ENCODE measurements around the gene TMEM253. TPM values are rescaled to one million over a fixed set of nuclear protein-coding genes. Genes with fewer than 3 reads are reported as not detected.

Gene TMEM253
- total and polyA plus RNA-seq, 5 donors from 2014 or later, result not detected

GRCh38 chr14:21104448-21105060 lies 3.7 kb downstream of the TMEM253 start:
- Histone ChIP-seq H3K27ac (ENCODE audit: insufficient read depth, low read length, poor library complexity, severe bottlenecking) (peak overlapping the region; percentile 97), H3K4me3 (ENCODE audit: low read depth, low read length) (peak overlapping the region; percentile 92), H3K4me1 (ENCODE audit: control insufficient read depth, insufficient read depth, low read length, poor library complexity, severe bottlenecking) (peaks cover 19% of the 10 kb centered on the region), H3K27me3 (ENCODE audit: control insufficient read depth, insufficient read depth, low read length) (peaks cover 1% of the 10 kb centered on the region), H3K9me3 (ENCODE audit: control insufficient read depth in 2 of 2, low read length in 2 of 2) (no peaks in the 10 kb centered on the region), H3K36me3 (ENCODE audit: control insufficient read depth, insufficient read depth, low read length) (no peaks in the 10 kb centered on the region)
- ATAC-seq (ENCODE audit: low read depth in 2 of 2) (peak; percentile 42 to 43), DNase-seq (peak; percentile 40 to 77 (median 63))
- Mint-ChIP-seq H3K27me3 (peaks cover 18% of the 10 kb centered on the region), H3K4me3 (peak overlapping the region; percentile 82 to 94 (median 88)), H3K27ac (peak overlapping the region; percentile 68 to 94 (median 91)), H3K4me1 (peaks cover 13 to 29% (median 18%) of the 10 kb centered on the region in 4 donors), H3K9me3 (peaks cover 0 to 2% (median 0%) of the 10 kb centered on the region in 7 donors), H3K36me3 (no peaks in the 10 kb centered on the region)

GRCh38 chr14:21105095-21105494 lies 4.2 kb downstream of the TMEM253 start:
- H3K27me3 ChIP-seq (ENCODE audit: control insufficient read depth, insufficient read depth, low read length), result peaks cover 1% of the 10 kb centered on the region
- no peaks in the 10 kb centered on the region for H3K9me3 ChIP-seq (ENCODE audit: control insufficient read depth in 2 of 2, low read length in 2 of 2)
- no peak overlapping the region for H3K4me3 ChIP-seq (ENCODE audit: low read depth, low read length)
- Mint-ChIP-seq H3K27me3 (peaks cover 13% of the 10 kb centered on the region), H3K4me1 (peaks cover 13 to 33% (median 17%) of the 10 kb centered on the region in 4 donors), H3K4me3 (peak overlapping the region in 3 of 4 donors; percentile 71 to 83 (median 82)), H3K36me3 (no peaks in the 10 kb centered on the region), H3K27ac (peak overlapping the region in 2 of 3 donors; percentile 68 to 91), H3K9me3 (peaks cover 0 to 2% (median 0%) of the 10 kb centered on the region in 7 donors)
- no peak for ATAC-seq (ENCODE audit: low read depth in 2 of 2)
- H3K4me1 ChIP-seq (ENCODE audit: control insufficient read depth, insufficient read depth, low read length, poor library complexity, severe bottlenecking), result peaks cover 19% of the 10 kb centered on the region
- no peak for DNase-seq
- H3K27ac ChIP-seq (ENCODE audit: insufficient read depth, low read length, poor library complexity, severe bottlenecking), result peak overlapping the region; percentile 97
- H3K36me3 ChIP-seq (ENCODE audit: control insufficient read depth, insufficient read depth, low read length), result no peaks in the 10 kb centered on the region

- no peak for DNase-seq
- no peak overlapping the region for H3K27ac ChIP-seq (ENCODE audit: insufficient read depth, low read length, poor library complexity, severe bottlenecking)
- no peaks in the 10 kb centered on the region for H3K9me3 ChIP-seq (ENCODE audit: control insufficient read depth in 2 of 2, low read length in 2 of 2)
- no peak for ATAC-seq (ENCODE audit: low read depth in 2 of 2)
- H3K9me3 Mint-ChIP-seq, result no peaks in the 10 kb centered on the region
- H3K4me1 ChIP-seq (ENCODE audit: control insufficient read depth, insufficient read depth, low read length, poor library complexity, severe bottlenecking), result peaks cover 19% of the 10 kb centered on the region
- no peaks in the 10 kb centered on the region for H3K36me3 ChIP-seq (ENCODE audit: control insufficient read depth, insufficient read depth, low read length)
- H3K36me3 Mint-ChIP-seq, result no peaks in the 10 kb centered on the region
- no peak overlapping the region for H3K4me3 ChIP-seq (ENCODE audit: low read depth, low read length)
- no peak overlapping the region for H3K4me3 Mint-ChIP-seq
- H3K4me1 Mint-ChIP-seq, result peaks cover 13 to 34% (median 17%) of the 10 kb centered on the region in 4 donors
- peaks cover 1% of the 10 kb centered on the region for H3K27me3 ChIP-seq (ENCODE audit: control insufficient read depth, insufficient read depth, low read length)
- H3K27ac Mint-ChIP-seq, result no peak overlapping the region
- H3K27me3 Mint-ChIP-seq, result peaks cover 13% of the 10 kb centered on the region
Measured at GRCh38 chr14:21106176-21106497, 5.3 kb downstream of the TMEM253 start.

- H3K4me1 ChIP-seq (ENCODE audit: control insufficient read depth, insufficient read depth, low read length, poor library complexity, severe bottlenecking), result peaks cover 19% of the 10 kb centered on the region
- Mint-ChIP-seq H3K27ac (peak overlapping the region in 2 of 3 donors; percentile 49), H3K27me3 (peaks cover 13% of the 10 kb centered on the region), H3K36me3 (no peaks in the 10 kb centered on the region), H3K4me1 (peaks cover 13 to 34% (median 17%) of the 10 kb centered on the region in 4 donors), H3K4me3 (peak overlapping the region in 3 of 4 donors; percentile 27 to 88 (median 39)), H3K9me3 (no peaks in the 10 kb centered on the region)
- ATAC-seq (ENCODE audit: low read depth in 2 of 2), result no peak
- no peaks in the 10 kb centered on the region for H3K27me3 ChIP-seq (ENCODE audit: control insufficient read depth, insufficient read depth, low read length)
- peak; percentile 63 to 83 (median 74) for DNase-seq
- H3K9me3 ChIP-seq (ENCODE audit: control insufficient read depth in 2 of 2, low read length in 2 of 2), result no peaks in the 10 kb centered on the region
- H3K36me3 ChIP-seq (ENCODE audit: control insufficient read depth, insufficient read depth, low read length), result no peaks in the 10 kb centered on the region
- H3K27ac ChIP-seq (ENCODE audit: insufficient read depth, low read length, poor library complexity, severe bottlenecking), result no peak overlapping the region
- H3K4me3 ChIP-seq (ENCODE audit: low read depth, low read length), result peak overlapping the region; percentile 47
Measured at GRCh38 chr14:21106498-21107282, 5.8 kb downstream of the TMEM253 start.

GRCh38 chr14:21107283-21107800 lies 6.5 kb downstream of the TMEM253 start:
- peaks cover 19% of the 10 kb centered on the region for H3K4me1 ChIP-seq (ENCODE audit: control insufficient read depth, insufficient read depth, low read length, poor library complexity, severe bottlenecking)
- no peak overlapping the region for H3K27ac Mint-ChIP-seq
- H3K4me3 ChIP-seq (ENCODE audit: low read depth, low read length), result no peak overlapping the region
- H3K27me3 Mint-ChIP-seq, result peaks cover 13% of the 10 kb centered on the region
- H3K27ac ChIP-seq (ENCODE audit: insufficient read depth, low read length, poor library complexity, severe bottlenecking), result no peak overlapping the region
- H3K9me3 Mint-ChIP-seq, result no peaks in the 10 kb centered on the region
- peaks cover 13 to 34% (median 17%) of the 10 kb centered on the region in 4 donors for H3K4me1 Mint-ChIP-seq
- no peak for ATAC-seq (ENCODE audit: low read depth in 2 of 2)
- H3K36me3 Mint-ChIP-seq, result no peaks in the 10 kb centered on the region
- no peaks in the 10 kb centered on the region for H3K9me3 ChIP-seq (ENCODE audit: control insufficient read depth in 2 of 2, low read length in 2 of 2)
- H3K4me3 Mint-ChIP-seq, result peak overlapping the region in 1 of 4 donors; percentile 88
- no peaks in the 10 kb centered on the region for H3K36me3 ChIP-seq (ENCODE audit: control insufficient read depth, insufficient read depth, low read length)
- DNase-seq, result no peak
- H3K27me3 ChIP-seq (ENCODE audit: control insufficient read depth, insufficient read depth, low read length), result no peaks in the 10 kb centered on the region

GRCh38 chr14:21108791-21109190 lies 7.9 kb downstream of the TMEM253 start:
- H3K36me3 ChIP-seq (ENCODE audit: control insufficient read depth, insufficient read depth, low read length), result no peaks in the 10 kb centered on the region
- DNase-seq (no peak), ATAC-seq (ENCODE audit: low read depth in 2 of 2) (no peak)
- Mint-ChIP-seq H3K4me3 (no peak overlapping the region), H3K4me1 (peaks cover 7 to 27% (median 10%) of the 10 kb centered on the region in 4 donors), H3K27me3 (peaks cover 7% of the 10 kb centered on the region), H3K27ac (no peak overlapping the region), H3K9me3 (no peaks in the 10 kb centered on the region), H3K36me3 (no peaks in the 10 kb centered on the region)
- H3K27me3 ChIP-seq (ENCODE audit: control insufficient read depth, insufficient read depth, low read length), result no peaks in the 10 kb centered on the region
- H3K9me3 ChIP-seq (ENCODE audit: control insufficient read depth in 2 of 2, low read length in 2 of 2), result no peaks in the 10 kb centered on the region
- no peak overlapping the region for H3K4me3 ChIP-seq (ENCODE audit: low read depth, low read length)
- H3K4me1 ChIP-seq (ENCODE audit: control insufficient read depth, insufficient read depth, low read length, poor library complexity, severe bottlenecking), result peaks cover 11% of the 10 kb centered on the region
- H3K27ac ChIP-seq (ENCODE audit: insufficient read depth, low read length, poor library complexity, severe bottlenecking), result no peak overlapping the region

- Histone ChIP-seq H3K4me3 (ENCODE audit: low read depth, low read length) (no peak overlapping the region), H3K4me1 (ENCODE audit: control insufficient read depth, insufficient read depth, low read length, poor library complexity, severe bottlenecking) (peaks cover 7% of the 10 kb centered on the region), H3K27me3 (ENCODE audit: control insufficient read depth, insufficient read depth, low read length) (no peaks in the 10 kb centered on the region), H3K27ac (ENCODE audit: insufficient read depth, low read length, poor library complexity, severe bottlenecking) (no peak overlapping the region), H3K9me3 (ENCODE audit: control insufficient read depth in 2 of 2, low read length in 2 of 2) (no peaks in the 10 kb centered on the region), H3K36me3 (ENCODE audit: control insufficient read depth, insufficient read depth, low read length) (no peaks in the 10 kb centered on the region)
- Mint-ChIP-seq H3K4me3 (peak overlapping the region in 1 of 4 donors; percentile 15), H3K27ac (no peak overlapping the region), H3K27me3 (peaks cover 4% of the 10 kb centered on the region), H3K9me3 (no peaks in the 10 kb centered on the region), H3K4me1 (peaks cover 6 to 25% (median 9%) of the 10 kb centered on the region in 4 donors), H3K36me3 (no peaks in the 10 kb centered on the region)
- DNase-seq (no peak), ATAC-seq (ENCODE audit: low read depth in 2 of 2) (no peak)
Measured at GRCh38 chr14:21109377-21110138, 8.7 kb downstream of the TMEM253 start.

Data from CD4-positive, CD25-positive, alpha-beta regulatory T cell (primary cell).